GM19463 (cell line): ENCODE measurements around the gene FAM168B.

ENCODE experiments used
- ATAC-seq: cut with Tn5 transposase; IDR thresholded peaks from one replicate; pipeline ENCODE4 v1.9.1; 2021; ENCODE audit warnings: mild to moderate bottlenecking, moderate library complexity; ENCODE audit not compliant: unreplicated experiment

Gene FAM168B

GRCh38 chr2:131040661-131041401 is 52.4 kb downstream of the FAM168B start:
- no peak for ATAC-seq

GRCh38 chr2:131039908-131040660 is 53.2 kb downstream of the FAM168B start:
- no peak for ATAC-seq

- ATAC-seq, result no peak
Observed at GRCh38 chr2:131039535-131039907, 53.7 kb downstream of the FAM168B start.

GRCh38 chr2:131039101-131039440 is 54.2 kb downstream of the FAM168B start:
- ATAC-seq, result no peak

- ATAC-seq, result no peak
Observed at GRCh38 chr2:131038258-131039100, 54.8 kb downstream of the FAM168B start.

- ATAC-seq, result no peak
Observed at GRCh38 chr2:131037398-131038257, 55.6 kb downstream of the FAM168B start.

GRCh38 chr2:131036696-131037397 is 56.4 kb downstream of the FAM168B start:
- no peak for ATAC-seq

- no peak for ATAC-seq
Observed at GRCh38 chr2:131036269-131036668, 57.0 kb downstream of the FAM168B start.

GRCh38 chr2:131035826-131036231 is 57.4 kb downstream of the FAM168B start:
- ATAC-seq, result no peak

GRCh38 chr2:131035112-131035825 is 58.0 kb downstream of the FAM168B start:
- no peak for ATAC-seq

- ATAC-seq, result no peak
Observed at GRCh38 chr2:131034122-131035051, 58.9 kb downstream of the FAM168B start.

GRCh38 chr2:131033786-131034121 is 59.5 kb downstream of the FAM168B start:
- no peak for ATAC-seq

- ATAC-seq, result no peak
Observed at GRCh38 chr2:131032393-131032836, 60.8 kb downstream of the FAM168B start.

GRCh38 chr2:131031875-131032274 is 61.4 kb downstream of the FAM168B start:
- no peak for ATAC-seq

- ATAC-seq, result no peak
Observed at GRCh38 chr2:131031431-131031841, 61.8 kb downstream of the FAM168B start.

GRCh38 chr2:131030478-131030971 is 62.7 kb downstream of the FAM168B start:
- ATAC-seq, result no peak

- ATAC-seq, result no peak
Observed at GRCh38 chr2:131029812-131030211, 63.4 kb downstream of the FAM168B start.
